Left ventricle myocardium inferior (tissue), 1 donor: ENCODE results near the gene CSTPP1. TPM values are rescaled to one million over a fixed set of nuclear protein-coding genes. Genes with fewer than 3 reads are reported as not detected.
"Not testable (repeated sequence)": the region's sequence is repeated elsewhere in the genome, so short reads cannot be mapped to it uniquely, and the experiment has no call there.

Experiments used
- DNase-seq: peaks from one replicate; pipeline ENCODE4 v3.0.0-alpha.2; 2020
- H3K27ac ChIP-seq: fragments of 200-600 bp; replicated peaks from 2 replicates; pipeline ENCODE4 v1.8.0; 2021
- H3K27me3 ChIP-seq: fragments of 200-600 bp; 2 replicates; pipeline ENCODE4 v1.8.0; 2021; ENCODE audit warnings: low read depth
- H3K36me3 ChIP-seq: fragments of 200-600 bp; 2 replicates; pipeline ENCODE4 v1.8.0; 2021
- H3K4me1 ChIP-seq: fragments of 200-600 bp; 2 replicates; pipeline ENCODE4 v1.8.0; 2021
- H3K4me3 ChIP-seq: fragments of 200-600 bp; 2 replicates; pipeline ENCODE4 v1.8.0; 2021; ENCODE audit warnings: mild to moderate bottlenecking, moderate library complexity
- H3K9me3 ChIP-seq: fragments of 200-600 bp; replicated peaks from 2 replicates; pipeline ENCODE4 v1.8.0; 2021
- CTCF ChIP-seq: fragments of 200-600 bp; IDR thresholded peaks from 2 replicates; pipeline ENCODE4 v1.8.0; 2021; ENCODE audit warnings: antibody characterized with exemption, mild to moderate bottlenecking, borderline replicate concordance
- intact Hi-C: fragments of 100-400 bp; cut with micrococcal nuclease; formaldehyde crosslinking; loops from one replicate; pipeline ENCODE4 v1.11.0; 2022
- total RNA-seq: library from RNA; stranded (reverse); fragmentation: NEBNext Ultra II Directional; extraction: Animal tissue kit (Norgen Biotek cat#: 25700); gene quantifications from one replicate; pipeline ENCODE4 v1.2.1, GENCODE V29; 2021
- donor health status: DM: no; HTN: yes; CAD: no; lungs with severe emphysema.

CSTPP1 gene
- total RNA-seq, 1 donor from 2014 or later, result 12.9 TPM

GRCh38 chr11:47071341-47071740 lies 134.8 kb downstream of the CSTPP1 start:
- no peak overlapping the region for H3K4me3 ChIP-seq
- intact Hi-C loops, result no loop called here
- H3K36me3 ChIP-seq, result no peaks in the 10 kb centered on the region
- no peak for TF ChIP-seq CTCF
- peaks cover 13% of the 10 kb centered on the region for H3K4me1 ChIP-seq
- no peaks in the 10 kb centered on the region for H3K9me3 ChIP-seq
- no peak for DNase-seq
- H3K27ac ChIP-seq, result peak overlapping the region; percentile 25
- no peaks in the 10 kb centered on the region for H3K27me3 ChIP-seq

- peak overlapping the region; percentile 25 for H3K27ac ChIP-seq
- TF ChIP-seq CTCF, result no peak
- H3K9me3 ChIP-seq, result no peaks in the 10 kb centered on the region
- intact Hi-C loops, result no loop called here
- no peak overlapping the region for H3K4me3 ChIP-seq
- H3K36me3 ChIP-seq, result no peaks in the 10 kb centered on the region
- H3K4me1 ChIP-seq, result peaks cover 13% of the 10 kb centered on the region
- DNase-seq, result peak; percentile 29
- no peaks in the 10 kb centered on the region for H3K27me3 ChIP-seq
Observed at GRCh38 chr11:47071791-47072261, 135.3 kb downstream of the CSTPP1 start.

- H3K27ac ChIP-seq, result no peak overlapping the region
- no peak for TF ChIP-seq CTCF
- no peaks in the 10 kb centered on the region for H3K4me1 ChIP-seq
- no peak overlapping the region for H3K4me3 ChIP-seq
- DNase-seq, result no peak
- H3K9me3 ChIP-seq, result no peaks in the 10 kb centered on the region
- intact Hi-C loops, result no loop called here
- no peaks in the 10 kb centered on the region for H3K27me3 ChIP-seq
- H3K36me3 ChIP-seq, result no peaks in the 10 kb centered on the region
Observed at GRCh38 chr11:47078751-47079521, 142.4 kb downstream of the CSTPP1 start.

GRCh38 chr11:47080775-47081174 lies 144.2 kb downstream of the CSTPP1 start:
- H3K36me3 ChIP-seq, H3K27me3 ChIP-seq, H3K4me3 ChIP-seq, H3K9me3 ChIP-seq, H3K27ac ChIP-seq, H3K4me1 ChIP-seq, DNase-seq, intact Hi-C loops: not testable (repeated sequence)

GRCh38 chr11:47083913-47084312 lies 147.4 kb downstream of the CSTPP1 start:
- Histone ChIP-seq H3K36me3 (no peaks in the 10 kb centered on the region), H3K27me3 (no peaks in the 10 kb centered on the region), H3K4me3 (no peak overlapping the region), H3K27ac (no peak overlapping the region), H3K9me3 (no peaks in the 10 kb centered on the region), H3K4me1 (no peaks in the 10 kb centered on the region)
- intact Hi-C loops, result no loop called here
- no peak for TF ChIP-seq CTCF
- no peak for DNase-seq

- intact Hi-C loops, result no loop called here
- no peak overlapping the region for H3K27ac ChIP-seq
- peaks cover 8% of the 10 kb centered on the region for H3K9me3 ChIP-seq
- DNase-seq, result no peak
- no peak overlapping the region for H3K4me3 ChIP-seq
- H3K36me3 ChIP-seq, result no peaks in the 10 kb centered on the region
- H3K4me1 ChIP-seq, result no peaks in the 10 kb centered on the region
- TF ChIP-seq CTCF, result no peak
- no peaks in the 10 kb centered on the region for H3K27me3 ChIP-seq
Observed at GRCh38 chr11:47087801-47088200, 151.2 kb downstream of the CSTPP1 start.
